NCI-H345 treated with DMSO at 0.1 percent for 48 hours (cell line): Measurements from ENCODE around the gene OPRM1.
A peak's percentile ranks its signal among the peaks of the same experiment; 100 is the strongest.

ENCODE experiments used
- DNase-seq: peaks from one replicate; lab custom pipeline; 2025; ENCODE audit not compliant: unreplicated experiment; lab: John Stamatoyannopoulos, UW

OPRM1 gene

DNA sequence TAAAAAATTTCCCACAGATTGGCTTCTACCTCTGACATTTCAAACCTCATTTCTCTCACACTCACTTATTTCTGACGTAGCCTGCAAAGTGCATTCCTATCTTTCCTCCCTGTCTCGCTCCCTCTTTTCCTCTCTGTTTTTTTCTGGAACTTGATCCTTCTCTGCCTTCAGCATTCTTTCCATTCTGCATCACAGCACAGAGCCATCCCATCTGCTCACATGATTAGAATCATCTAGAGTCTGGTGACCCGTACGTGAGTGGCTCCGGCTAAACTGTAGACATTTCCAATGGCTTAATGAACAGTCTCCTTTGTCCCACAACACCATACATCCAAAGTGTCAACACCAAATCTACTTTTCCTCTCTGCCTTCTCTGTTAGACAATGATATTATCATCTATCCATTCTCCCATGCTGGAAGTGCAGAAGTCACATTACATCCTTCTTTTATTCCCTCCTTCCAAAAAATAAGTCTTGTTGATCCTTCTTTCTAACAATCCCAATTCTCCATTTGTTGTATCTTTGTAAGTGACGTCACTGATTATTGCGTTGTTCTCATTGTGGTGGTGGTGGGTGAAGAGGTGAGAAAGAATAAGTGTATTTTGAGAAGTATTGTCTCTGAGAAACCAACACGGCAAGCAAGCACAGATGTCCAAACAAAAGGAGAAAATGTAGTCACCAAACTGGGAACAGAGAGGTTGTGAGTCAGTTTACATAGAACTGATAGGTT, 41.6 kb downstream of the OPRM1 start:
- no peak for DNase-seq

DNA sequence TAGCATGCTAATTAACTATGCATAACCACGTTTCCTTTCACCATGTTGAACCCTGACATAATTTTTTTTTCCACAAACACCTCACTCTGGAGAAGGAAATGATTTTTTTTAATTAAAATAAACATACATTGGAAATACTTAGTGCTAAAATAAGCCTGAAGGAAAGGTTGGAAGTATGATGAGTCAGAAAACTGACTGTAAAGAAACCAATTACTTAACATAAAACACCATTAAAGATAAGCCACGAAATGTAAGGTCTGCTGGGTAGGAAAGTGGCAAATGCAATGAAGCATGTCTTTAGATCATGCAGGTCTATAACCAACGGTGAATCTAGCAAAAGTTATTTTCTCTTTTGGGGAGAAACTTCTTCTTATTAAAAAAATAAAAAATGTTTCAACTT, 47.5 kb downstream of the OPRM1 start:
- no peak for DNase-seq

DNA sequence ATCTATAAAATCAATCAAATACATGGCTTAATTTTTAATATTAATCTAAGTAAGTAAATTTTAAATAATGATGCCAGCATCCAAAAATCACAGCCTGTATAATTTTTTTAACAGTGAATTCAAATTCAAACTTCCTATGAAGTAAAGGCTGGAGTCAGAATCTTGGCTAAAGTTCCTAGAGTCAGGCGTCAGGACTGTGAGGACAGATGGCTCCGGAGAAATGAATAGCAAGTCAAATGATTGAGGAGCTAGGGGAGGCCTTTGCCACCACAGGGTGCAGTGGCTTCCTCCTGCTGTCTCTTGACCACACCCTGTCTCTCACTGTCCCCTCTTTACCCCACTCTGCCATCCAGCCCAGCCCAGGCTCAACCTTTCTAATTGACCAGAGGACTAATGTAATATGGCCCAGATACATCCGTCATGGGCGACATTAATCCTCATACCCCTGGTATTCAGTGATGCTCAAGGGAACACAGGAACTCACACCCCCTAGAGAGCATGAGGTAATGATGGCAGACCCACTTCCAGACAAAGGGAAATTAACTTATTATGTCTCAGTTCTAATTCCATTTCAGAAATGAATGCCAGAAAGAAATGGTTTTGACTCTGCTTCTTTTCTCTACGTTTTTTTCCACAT, 53.4 kb downstream of the OPRM1 start:
- no peak for DNase-seq

DNA sequence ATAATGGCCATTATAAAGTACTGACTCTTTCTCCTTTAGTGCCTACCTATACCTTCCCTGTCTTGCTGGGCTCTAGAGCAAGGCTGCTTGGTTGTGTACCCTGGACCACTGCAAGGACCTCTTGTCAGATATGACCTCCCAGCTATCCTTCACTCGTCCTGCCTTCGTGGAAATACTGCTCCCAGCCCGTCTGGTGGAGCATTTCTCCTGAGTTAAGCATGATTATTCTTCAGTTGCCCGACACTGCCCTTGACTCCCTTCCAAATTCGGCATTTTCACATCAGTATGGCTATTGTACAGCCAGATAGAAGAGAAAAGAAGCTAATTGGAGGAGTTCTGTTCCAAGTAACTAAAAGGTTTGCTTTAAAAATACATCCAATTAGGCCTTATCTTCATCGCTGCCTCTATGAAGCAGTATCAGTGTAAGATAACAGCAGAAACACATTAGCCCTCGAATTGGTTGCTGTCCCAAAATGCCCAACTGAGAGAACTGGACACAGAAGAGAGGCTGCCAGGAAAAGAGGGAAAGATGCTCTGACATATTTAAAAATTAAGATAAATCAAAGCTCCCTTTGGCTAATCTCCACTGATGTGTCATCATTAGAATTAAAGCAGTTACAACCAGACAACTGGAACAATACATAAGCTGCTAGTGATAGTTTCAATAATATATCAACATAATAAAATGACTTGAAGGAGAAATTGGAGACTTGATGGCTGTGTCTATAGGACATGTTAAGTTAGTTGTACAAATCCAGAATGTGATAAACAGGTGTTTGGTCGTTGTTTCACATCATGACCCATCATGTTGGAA, 54.4 kb downstream of the OPRM1 start:
- no peak for DNase-seq

DNA sequence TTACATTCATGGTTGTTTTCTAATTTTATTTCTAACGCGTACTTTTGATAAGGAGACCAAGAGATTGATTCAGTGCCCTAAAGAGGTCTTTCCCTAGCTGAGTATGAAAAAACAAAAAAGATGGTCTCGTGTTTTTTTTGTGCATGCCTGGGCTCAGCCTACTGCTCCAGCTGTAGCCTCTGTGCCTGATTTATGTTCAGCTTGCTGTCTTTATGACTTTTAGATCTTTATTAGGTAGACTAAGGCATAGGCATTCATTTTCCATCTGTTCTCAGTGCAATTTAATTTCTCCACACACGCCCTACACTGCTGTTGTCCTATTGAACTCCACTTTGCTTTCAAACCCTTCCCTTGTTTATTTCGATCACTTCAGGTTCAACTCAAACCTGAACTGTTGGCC, 56.5 kb downstream of the OPRM1 start:
- DNase-seq = no peak

DNA sequence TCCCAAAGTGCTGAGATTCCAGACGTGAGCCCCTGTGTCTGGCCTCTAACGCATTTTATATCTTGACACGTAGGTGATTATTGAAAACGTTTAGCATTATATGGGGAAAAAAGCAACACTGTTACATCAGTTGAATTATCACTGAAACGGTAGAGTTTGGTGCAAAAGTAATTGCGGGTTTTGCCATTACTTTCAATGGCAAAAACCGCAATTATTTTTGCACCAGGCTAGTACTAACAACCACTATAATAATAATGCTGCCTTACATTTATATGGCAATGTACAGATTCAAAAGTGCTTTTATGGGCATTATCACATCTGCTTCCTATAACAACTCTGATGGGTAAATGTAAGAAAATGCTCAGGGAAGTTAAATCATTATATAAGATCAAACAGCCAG, 57.3 kb downstream of the OPRM1 start:
- DNase-seq = no peak

DNA sequence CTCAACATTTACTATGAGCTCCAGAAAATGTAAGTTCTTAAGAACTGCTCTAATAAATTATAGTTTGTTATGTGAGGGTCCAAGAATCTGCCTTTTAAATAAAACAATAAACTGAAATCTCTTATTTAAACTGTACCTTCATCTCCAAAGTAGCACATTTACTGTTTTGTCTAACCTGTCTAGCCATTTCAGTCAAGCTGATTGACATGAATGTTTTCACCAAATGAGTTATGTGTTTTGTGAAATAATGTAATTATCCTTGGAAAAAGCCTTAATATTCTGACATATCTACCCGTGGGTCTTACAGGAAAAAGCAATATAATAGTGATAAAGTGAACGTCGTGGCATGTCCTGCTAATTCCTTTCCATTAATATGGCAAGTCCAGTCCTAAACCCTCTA, 57.8 kb downstream of the OPRM1 start:
- DNase-seq = no peak

DNA sequence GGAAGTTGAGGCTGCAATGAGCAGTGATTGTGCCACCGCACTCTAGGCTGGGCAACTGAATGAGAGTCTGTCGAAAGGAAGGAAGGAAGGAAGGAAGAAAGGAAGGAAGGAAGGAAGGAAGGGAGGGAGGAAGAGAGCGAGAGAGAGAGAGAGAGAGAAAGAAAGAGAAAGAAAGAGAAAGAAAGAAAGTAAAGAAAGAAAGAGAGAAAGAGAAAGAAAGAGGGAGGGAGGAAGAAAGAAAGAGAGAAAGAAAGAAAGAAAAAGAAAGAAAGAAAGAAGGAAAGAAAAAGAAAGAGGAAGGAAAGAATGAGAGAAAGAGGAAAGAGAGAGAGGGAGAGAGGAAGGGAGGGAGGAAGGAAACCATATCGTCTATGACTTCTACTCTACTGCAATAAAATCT, 60.2 kb downstream of the OPRM1 start:
- no peak for DNase-seq

DNA sequence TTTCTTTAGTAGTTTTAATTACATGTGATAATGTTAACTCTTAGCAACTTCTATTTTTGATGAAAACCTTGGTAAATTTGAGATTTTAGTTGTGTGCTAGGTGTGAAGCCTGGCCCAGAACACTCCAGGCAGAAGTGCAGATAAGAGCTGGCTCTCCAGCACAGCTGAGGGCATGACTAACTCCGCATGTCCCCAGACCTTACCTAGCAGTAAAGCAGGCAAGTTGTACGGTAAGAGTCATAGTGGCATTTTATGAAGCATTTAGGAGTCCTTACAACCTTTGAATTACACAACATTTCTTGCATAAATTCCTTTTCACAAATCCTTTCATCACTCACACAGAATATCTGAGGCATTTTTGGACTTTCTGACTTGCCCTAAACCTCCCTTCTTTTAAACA, 67.2 kb downstream of the OPRM1 start:
- no peak for DNase-seq

DNA sequence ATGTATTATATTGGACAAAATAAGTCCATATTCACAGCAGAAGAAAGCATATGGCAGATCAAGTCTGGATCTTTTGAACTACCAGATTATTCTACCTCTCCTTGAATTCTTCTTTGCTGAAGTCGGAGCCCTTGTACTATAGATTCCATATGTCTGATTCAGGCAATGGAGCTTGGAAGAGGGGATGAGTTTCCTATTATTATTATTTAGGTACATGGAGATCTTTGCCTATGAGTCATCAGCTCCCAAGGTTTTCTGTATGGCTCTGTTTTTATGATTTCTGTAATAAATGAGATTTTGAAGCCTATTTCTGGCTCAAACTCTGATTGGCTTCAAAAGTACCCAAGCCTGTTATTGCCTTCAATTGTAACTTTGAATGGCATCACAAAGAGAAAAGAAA, 72.0 kb downstream of the OPRM1 start:
- DNase-seq = no peak

DNA sequence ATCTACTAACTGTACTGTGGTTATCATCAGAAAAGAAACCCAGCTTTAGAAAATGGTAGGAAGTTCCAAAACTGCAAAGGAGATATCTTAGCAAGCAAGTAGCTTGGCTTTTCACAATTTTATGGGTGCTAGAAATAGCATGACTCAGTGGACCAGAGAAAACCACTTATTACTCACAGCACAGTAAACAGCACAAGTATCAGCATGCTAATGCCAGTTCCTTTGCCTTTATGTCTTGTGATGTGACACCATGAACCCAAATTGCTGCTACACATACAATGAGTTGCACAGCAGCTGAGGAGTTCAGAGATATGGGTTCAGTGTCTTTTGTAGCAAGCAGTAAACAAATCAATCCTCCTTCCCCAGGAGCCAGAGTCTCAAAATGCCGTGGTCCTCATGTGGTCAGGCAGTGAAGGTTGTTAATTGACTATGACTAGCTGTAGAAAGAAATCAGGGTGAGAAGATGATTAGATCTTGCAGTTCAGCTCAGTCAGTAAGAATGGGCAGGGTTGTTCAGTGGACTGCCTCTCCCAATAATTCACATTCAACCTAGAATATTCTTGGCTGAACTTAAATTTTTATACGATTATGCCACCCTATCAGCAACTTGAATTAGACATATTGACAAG, 73.3 kb downstream of the OPRM1 start:
- DNase-seq = no peak

DNA sequence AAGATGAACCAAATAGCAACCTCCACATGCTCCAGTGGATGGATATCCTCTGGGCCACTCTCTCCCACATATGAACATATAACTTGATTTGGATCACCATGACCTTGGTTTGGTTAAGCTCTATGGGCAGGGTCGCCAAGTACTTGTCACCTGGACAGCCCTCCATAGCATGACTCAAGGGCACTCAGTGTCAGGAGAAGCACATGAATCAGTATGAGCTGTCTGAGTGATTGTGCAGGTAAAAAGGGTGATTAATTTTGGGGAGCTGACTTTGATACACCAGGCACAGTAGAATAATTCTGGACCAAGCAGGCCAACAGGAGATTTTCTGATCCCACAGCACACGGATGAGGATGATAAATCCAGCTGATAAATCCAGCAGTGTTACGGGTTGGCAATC, 74.4 kb downstream of the OPRM1 start:
- DNase-seq = no peak

DNA sequence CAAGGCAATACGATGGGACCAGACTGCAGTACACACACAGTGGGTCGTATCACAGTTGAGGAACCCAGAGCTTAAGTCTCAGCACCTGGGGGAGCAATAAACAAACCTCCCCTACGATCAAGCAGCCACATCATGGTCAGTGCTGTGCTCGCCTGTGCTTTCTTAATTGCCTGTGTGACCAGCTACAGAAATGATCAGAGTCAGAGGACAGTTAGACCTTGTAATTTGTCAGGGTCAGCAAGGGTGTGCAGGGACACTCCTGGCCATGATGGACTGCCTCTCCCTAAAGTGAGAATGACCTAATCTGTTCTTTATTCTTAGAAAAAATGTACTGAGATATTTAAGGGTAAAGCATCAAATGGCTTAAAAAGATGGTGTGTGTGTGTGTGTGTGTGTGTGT, 78.4 kb downstream of the OPRM1 start:
- no peak for DNase-seq

DNA sequence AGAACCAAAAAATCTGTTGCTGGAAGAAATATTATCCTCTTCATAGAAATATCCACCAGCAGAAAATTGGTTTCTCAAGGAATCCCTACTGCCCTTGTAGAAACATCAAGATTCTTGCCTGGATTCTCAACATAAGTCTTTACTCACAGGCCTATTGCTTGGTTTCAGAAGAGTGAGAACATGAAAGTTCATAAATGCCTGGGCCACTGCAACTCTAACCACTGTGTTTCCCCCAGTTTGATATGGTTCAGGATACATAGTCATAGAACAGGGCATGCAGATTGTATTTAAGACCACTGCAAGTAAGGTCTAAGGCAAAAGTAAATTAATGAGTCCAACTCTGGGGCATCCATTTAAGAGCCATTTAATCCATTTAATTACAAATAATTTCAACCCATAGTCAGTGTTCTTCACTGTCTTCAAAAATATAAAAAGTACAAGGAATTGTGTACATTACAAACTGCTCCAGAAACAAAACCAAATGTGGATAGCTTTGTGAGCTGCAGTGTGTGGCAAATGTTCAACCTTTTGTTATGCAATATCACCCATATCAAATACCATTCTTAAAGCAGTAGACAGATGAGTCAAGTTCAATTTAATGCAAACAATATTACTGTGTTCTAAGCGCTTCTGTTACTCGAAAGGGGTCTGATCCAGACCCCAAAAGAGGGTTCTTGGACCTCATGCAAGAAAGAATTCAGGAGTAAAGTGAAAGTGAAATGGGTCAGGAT, 83.3 kb downstream of the OPRM1 start:
- no peak for DNase-seq

DNA sequence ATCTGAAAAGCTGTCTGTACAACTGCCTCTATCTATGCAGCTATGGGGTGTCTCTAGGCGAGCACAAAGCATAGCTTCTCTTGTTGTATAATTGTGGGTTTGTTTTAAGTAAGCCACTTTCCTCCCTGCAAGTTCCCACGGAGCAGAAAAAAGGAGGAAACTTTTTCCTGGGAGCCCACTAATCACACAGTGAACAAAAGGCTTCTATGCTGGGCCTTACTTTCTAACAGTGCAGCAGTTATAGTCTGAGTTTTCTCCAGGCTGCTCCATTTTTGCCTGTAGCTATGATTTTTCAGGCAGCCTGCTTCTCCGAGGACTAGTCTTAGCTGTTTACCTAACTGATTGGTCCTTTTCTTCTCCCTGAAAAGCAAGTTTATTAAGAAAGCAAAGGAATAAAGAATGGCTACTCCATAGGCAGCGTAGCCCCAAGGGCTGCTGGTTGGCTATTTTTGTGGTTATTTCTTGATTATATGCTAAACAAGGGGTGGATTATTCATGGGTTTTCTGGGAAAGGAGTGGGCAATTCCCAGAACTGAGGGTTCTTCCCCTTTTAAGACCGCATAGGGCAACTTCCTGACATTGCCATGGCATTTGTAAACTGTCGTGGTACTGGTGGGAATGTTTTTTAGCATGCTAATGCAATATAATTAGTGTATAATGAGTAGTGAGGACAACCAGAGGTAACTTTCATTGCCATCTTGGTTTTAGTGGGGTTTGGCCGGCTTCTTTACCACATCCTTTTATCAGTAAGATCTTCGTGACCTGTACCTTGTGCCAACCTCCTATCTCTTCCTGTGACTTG, 84.3 kb downstream of the OPRM1 start:
- DNase-seq = no peak

DNA sequence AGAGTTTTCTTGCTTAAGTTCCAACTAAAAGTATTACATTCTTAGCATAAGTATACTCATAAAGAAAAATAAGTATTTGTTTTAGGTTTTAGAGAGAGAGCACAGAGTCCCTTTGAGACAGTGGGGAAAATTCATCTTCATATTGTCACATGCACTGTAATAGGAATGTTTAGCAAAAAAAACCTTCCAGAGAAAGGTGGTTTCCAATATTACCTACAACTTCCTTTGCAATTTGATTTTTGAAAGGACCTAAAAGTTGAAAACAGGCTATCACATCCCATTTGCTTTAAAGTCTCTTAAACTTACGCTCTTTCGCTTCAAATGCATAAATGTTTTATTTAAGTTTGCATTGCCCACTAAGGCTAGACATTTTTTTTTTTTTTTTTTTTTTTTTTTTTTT, 86.4 kb downstream of the OPRM1 start:
- DNase-seq = no peak

DNA sequence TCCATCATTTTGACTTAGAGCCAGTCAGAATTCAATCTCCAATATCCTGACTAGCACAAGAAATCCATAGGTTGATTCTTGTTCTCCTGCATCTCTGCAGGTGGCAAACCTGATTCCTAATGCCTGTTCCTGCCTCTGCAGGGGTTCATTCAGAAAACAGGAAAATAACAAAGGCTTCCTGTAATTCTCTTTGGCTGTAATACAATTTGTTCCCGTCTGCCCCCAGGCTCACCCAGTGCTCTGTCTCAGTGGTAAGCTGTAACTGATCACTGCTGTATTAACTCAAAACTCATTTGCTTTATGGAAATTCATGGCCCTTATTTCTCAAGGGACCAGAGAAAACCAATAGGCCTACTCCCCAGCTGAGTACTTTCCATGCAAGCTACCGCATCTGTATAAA, 88.6 kb downstream of the OPRM1 start:
- peak; percentile 38 for DNase-seq

DNA sequence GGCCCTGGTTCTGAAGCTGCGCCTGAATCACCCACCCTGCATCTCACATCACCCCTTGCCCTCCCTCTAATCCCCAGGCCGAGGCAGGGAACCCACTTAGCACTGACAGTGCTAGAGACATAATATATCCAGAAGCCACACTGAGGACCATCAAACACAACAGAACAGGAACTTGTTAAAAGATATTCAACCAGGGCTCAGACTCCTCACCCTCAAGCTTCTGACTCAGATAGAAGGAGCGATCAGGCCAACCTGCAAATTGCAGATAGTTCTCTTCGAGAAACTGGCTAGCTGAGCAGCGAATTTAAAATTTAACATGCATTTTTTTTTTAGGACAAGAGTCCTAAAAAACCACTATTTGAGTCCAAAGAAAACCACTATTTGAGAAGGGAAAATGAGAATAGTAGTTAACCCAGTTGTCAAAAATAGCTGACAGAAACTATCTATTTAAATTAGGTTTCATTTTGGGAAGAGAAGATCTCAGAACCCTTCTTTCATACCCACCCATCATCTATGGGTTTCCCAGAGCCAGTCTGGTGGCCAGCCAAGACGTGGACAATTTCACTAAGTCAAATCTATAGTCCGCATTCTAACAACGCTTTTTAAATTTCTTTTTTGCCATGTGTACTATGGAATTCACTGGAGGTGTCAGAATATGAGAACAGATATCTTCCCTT, 95.6 kb downstream of the OPRM1 start:
- DNase-seq = no peak

DNA sequence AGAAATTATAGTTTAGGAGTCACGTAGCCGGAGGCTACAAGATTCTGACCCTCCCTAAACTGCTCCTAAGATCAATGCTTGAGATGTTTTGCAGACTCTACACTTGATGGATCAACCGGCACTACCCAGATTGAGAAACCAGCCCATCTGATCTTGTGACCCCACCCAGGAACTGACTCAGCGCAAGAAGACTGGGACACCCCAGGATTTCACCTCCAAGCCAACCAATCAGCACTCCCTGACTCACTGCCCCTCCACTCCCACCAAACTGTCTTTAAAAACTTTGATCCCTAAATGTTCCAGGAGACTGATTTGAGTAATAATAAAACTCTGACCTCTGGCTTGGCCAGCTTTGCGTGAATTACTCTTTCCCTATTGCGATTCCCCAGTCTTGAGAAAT, 99.8 kb downstream of the OPRM1 start:
- DNase-seq = no peak

DNA sequence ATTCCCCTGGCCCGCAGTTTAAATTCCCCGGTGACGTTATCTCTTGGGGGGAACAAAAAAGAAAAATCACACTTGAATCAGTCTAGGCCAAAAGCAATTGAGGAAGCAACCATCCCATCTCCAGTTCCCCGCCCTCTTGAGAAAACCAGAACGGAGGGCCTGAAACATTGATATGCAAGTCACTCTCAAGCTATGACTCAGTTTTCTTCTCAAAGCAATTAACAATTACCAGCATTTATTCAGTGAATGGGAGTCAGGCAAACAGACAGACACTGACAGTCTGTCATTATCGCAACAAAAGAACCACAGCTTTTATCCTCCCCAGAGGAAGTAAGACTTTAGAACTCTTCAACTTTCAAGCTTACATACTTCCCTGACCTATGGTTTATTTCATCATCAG, 100.9 kb downstream of the OPRM1 start:
- no peak for DNase-seq
